ENCODE data around the gene SLC25A52.

The SLC25A52 gene

DNA sequence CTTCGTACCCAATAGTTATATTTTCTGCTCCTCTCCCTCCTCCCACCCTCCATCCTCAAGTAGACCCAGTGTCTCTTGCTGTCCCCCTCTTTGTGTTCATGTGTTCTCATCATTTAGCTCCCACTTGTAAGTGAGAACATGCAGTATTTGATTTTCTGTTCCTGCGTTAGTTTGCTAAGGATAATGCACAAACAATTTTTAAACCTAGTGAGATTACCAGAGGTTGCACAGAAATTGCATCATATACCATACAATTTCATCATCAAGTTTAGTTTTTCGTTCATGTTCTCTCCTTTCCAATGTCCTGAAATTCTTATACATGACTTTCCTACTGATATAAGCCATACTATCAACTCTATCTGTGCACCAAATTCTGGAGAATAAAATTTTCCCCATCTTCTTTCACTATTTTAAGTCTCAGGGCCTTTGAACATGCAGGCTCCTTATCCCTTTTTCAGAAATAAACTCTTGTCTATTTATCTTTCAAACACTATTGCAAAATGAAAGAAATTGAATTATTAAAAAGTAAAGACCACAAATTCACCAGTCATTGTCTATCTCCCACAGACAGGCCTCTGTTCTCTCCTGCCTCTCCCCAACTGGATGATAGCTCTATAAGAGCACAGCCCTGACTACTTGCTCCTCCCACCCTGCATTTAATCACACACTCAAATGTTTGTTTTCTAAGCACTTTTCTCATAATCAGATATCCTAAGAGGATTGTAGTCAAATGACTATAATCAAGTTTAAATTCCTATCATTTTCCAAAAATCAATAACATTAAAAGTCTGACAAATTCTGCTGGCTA, 49.1 kb downstream of the SLC25A52 start:
- TF ChIP-seq, protein P1, sequence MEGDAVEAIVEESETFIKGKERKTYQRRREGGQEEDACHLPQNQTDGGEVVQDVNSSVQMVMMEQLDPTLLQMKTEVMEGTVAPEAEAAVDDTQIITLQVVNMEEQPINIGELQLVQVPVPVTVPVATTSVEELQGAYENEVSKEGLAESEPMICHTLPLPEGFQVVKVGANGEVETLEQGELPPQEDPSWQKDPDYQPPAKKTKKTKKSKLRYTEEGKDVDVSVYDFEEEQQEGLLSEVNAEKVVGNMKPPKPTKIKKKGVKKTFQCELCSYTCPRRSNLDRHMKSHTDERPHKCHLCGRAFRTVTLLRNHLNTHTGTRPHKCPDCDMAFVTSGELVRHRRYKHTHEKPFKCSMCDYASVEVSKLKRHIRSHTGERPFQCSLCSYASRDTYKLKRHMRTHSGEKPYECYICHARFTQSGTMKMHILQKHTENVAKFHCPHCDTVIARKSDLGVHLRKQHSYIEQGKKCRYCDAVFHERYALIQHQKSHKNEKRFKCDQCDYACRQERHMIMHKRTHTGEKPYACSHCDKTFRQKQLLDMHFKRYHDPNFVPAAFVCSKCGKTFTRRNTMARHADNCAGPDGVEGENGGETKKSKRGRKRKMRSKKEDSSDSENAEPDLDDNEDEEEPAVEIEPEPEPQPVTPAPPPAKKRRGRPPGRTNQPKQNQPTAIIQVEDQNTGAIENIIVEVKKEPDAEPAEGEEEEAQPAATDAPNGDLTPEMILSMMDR (IDR thresholded peaks at IDR 0.05), result no peak
- no peak for DNase-seq (ENCODE audit: low spot score)
- Histone ChIP-seq H3K27ac (no peak overlapping the region), H3K4me3 (no peak overlapping the region)

DNA sequence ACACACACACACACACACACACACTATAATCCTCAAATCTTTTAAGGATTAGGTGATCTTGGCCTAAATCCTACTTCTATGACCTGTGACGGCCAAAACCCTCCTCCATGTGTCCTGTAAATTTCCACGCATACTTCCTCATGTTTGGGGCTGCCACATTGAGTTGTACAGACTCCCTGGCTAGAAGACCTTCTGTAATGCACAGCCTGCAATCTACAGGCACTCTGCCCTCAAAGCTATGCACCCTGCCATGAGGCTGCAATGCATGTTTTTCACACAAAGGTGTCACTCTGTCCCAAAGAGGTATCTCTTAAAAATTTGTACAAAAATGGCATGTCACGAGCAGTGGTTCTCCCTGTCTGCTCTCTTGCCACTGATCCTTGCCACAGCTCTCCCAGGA, 49.9 kb downstream of the SLC25A52 start:
- Histone ChIP-seq H3K4me3 (no peak overlapping the region), H3K27ac (no peak overlapping the region)
- DNase-seq (ENCODE audit: low spot score), result no peak
- TF ChIP-seq, protein P1 (IDR thresholded peaks at IDR 0.05), result no peak
